ENCODE data around the gene LSM10. TPM values are rescaled to one million over a fixed set of nuclear protein-coding genes. Genes with fewer than 3 reads are reported as not detected.
A peak's percentile ranks its signal among the peaks of the same experiment; 100 is the strongest.

Gene LSM10
- total RNA-seq, 4 donors from 2014 or later = 19.1 to 52.7 (median 49.0) TPM

- peaks cover 0 to 5% of the 10 kb centered on the region in 2 donors for H3K36me3 ChIP-seq
- DNase-seq = no peak
- no peaks in the 10 kb centered on the region for H3K27me3 ChIP-seq
- WGBS, 2 donors = 91 to 92% methylated on average over 3 of the region's 3 CpGs
- peaks cover 9 to 15% of the 10 kb centered on the region in 2 donors for H3K4me1 ChIP-seq
- no peak overlapping the region for H3K4me3 ChIP-seq (replicated peaks in 1 of 3)
- H3K9me3 ChIP-seq = no peaks in the 10 kb centered on the region
- intact Hi-C loops (cut with DNase I) = no loop called here
- H3K27ac ChIP-seq = no peak overlapping the region
- TF ChIP-seq CTCF (IDR thresholded peaks at IDR 0.05) (no peak), POLR2A (IDR thresholded peaks at IDR 0.05) (no peak)
Measured at GRCh38 chr1:36442337-36442736, 44.6 kb upstream of the LSM10 start.

- Histone ChIP-seq H3K4me1 (peaks cover 7 to 9% of the 10 kb centered on the region in 2 donors), H3K4me3 (replicated peaks in 1 of 3) (no peak overlapping the region), H3K27me3 (no peaks in the 10 kb centered on the region), H3K36me3 (peaks cover 0 to 5% of the 10 kb centered on the region in 2 donors), H3K9me3 (no peaks in the 10 kb centered on the region), H3K27ac (peak overlapping the region in 2 of 3 donors; percentile 35 to 38)
- DNase-seq = no peak
- intact Hi-C loops (cut with DNase I) = no loop called here
- TF ChIP-seq POLR2A (IDR thresholded peaks at IDR 0.05) = no peak
- TF ChIP-seq CTCF (IDR thresholded peaks at IDR 0.05) = no peak
- whole genome bisulfite sequencing, 2 donors = 86 to 96% methylated on average over 3 of the region's 3 CpGs
Measured at GRCh38 chr1:36440646-36441045, 42.9 kb upstream of the LSM10 start.

GRCh38 chr1:36440044-36440443 is 42.3 kb upstream of the LSM10 start:
- WGBS, 2 donors = 25 to 37% methylated on average over 3 of the region's 3 CpGs
- Histone ChIP-seq H3K4me3 (replicated peaks in 1 of 3) (no peak overlapping the region), H3K27me3 (no peaks in the 10 kb centered on the region), H3K9me3 (no peaks in the 10 kb centered on the region), H3K36me3 (peaks cover 0 to 5% of the 10 kb centered on the region in 2 donors), H3K4me1 (peaks cover 7 to 9% of the 10 kb centered on the region in 2 donors), H3K27ac (peak overlapping the region in 2 of 3 donors; percentile 35 to 38)
- intact Hi-C loops (cut with DNase I) = no loop called here
- TF ChIP-seq POLR2A (IDR thresholded peaks at IDR 0.05) (no peak), CTCF (IDR thresholded peaks at IDR 0.05) (no peak)
- DNase-seq = peak in 1 of 2 donors; percentile 7

- Histone ChIP-seq H3K9me3 (no peaks in the 10 kb centered on the region), H3K27ac (no peak overlapping the region), H3K4me3 (replicated peaks in 1 of 3) (no peak overlapping the region), H3K36me3 (peaks cover 0 to 5% of the 10 kb centered on the region in 2 donors), H3K4me1 (peaks cover 7 to 9% of the 10 kb centered on the region in 2 donors), H3K27me3 (no peaks in the 10 kb centered on the region)
- 85 to 94% methylated on average over 4 of the region's 4 CpGs for WGBS, 2 donors
- no peak for DNase-seq
- TF ChIP-seq POLR2A (IDR thresholded peaks at IDR 0.05) (no peak), CTCF (IDR thresholded peaks at IDR 0.05) (no peak)
- intact Hi-C loops (cut with DNase I) = no loop called here
Measured at GRCh38 chr1:36438715-36439114, 41.0 kb upstream of the LSM10 start.

GRCh38 chr1:36436821-36437220 is 39.1 kb upstream of the LSM10 start:
- DNase-seq = no peak
- no peaks in the 10 kb centered on the region for H3K27me3 ChIP-seq
- peaks cover 7 to 13% of the 10 kb centered on the region in 2 donors for H3K4me1 ChIP-seq
- H3K9me3 ChIP-seq = no peaks in the 10 kb centered on the region
- intact Hi-C loops (cut with DNase I) = no loop called here
- peaks cover 6 to 10% of the 10 kb centered on the region in 2 donors for H3K36me3 ChIP-seq
- H3K4me3 ChIP-seq (replicated peaks in 1 of 3) = no peak overlapping the region
- no peak for TF ChIP-seq CTCF (IDR thresholded peaks at IDR 0.05)
- no peak for TF ChIP-seq POLR2A (IDR thresholded peaks at IDR 0.05)
- WGBS, 2 donors = 82 to 95% methylated on average over 1 of the region's 1 CpG
- H3K27ac ChIP-seq = no peak overlapping the region
